ENCODE results near the gene CNTN1.

Gene CNTN1

GRCh38 chr12:41092115-41092514, 399.9 kb downstream of the CNTN1 start:
- no CpG with 5 or more reads among the region's 1 CpG for WGBS, 2 experiments (ENCODE audit: insufficient coverage in 2 of 2)
- H3K9me3 ChIP-seq (ENCODE audit: control insufficient read depth, low read length): peaks cover 4% of the 10 kb centered on the region
- H3K27ac ChIP-seq (ENCODE audit: low read depth, low read length, severe bottlenecking): no peak overlapping the region
- H3K4me1 ChIP-seq (ENCODE audit: control insufficient read depth, insufficient read depth, low read length, poor library complexity, severe bottlenecking): no peaks in the 10 kb centered on the region
- H3K36me3 ChIP-seq (ENCODE audit: control insufficient read depth, insufficient read depth, low read length): no peaks in the 10 kb centered on the region
- H3K4me3 ChIP-seq (ENCODE audit: extremely low read depth, insufficient read depth, low read length, poor library complexity, severe bottlenecking): no peak overlapping the region

GRCh38 chr12:41096797-41097196, 404.6 kb downstream of the CNTN1 start:
- no peak overlapping the region for H3K27ac ChIP-seq (ENCODE audit: low read depth, low read length, severe bottlenecking)
- no CpG with 5 or more reads among the region's 1 CpG for WGBS, 2 experiments (ENCODE audit: insufficient coverage in 2 of 2)
- no peaks in the 10 kb centered on the region for H3K9me3 ChIP-seq (ENCODE audit: control insufficient read depth, low read length)
- H3K36me3 ChIP-seq (ENCODE audit: control insufficient read depth, insufficient read depth, low read length): no peaks in the 10 kb centered on the region
- H3K4me3 ChIP-seq (ENCODE audit: extremely low read depth, insufficient read depth, low read length, poor library complexity, severe bottlenecking): no peak overlapping the region
- H3K4me1 ChIP-seq (ENCODE audit: control insufficient read depth, insufficient read depth, low read length, poor library complexity, severe bottlenecking): no peaks in the 10 kb centered on the region

- H3K4me1 ChIP-seq (ENCODE audit: control insufficient read depth, insufficient read depth, low read length, poor library complexity, severe bottlenecking): no peaks in the 10 kb centered on the region
- H3K36me3 ChIP-seq (ENCODE audit: control insufficient read depth, insufficient read depth, low read length): no peaks in the 10 kb centered on the region
- no CpG with 5 or more reads among the region's 1 CpG for WGBS, 2 experiments (ENCODE audit: insufficient coverage in 2 of 2)
- no peak overlapping the region for H3K4me3 ChIP-seq (ENCODE audit: extremely low read depth, insufficient read depth, low read length, poor library complexity, severe bottlenecking)
- no peak overlapping the region for H3K27ac ChIP-seq (ENCODE audit: low read depth, low read length, severe bottlenecking)
- H3K9me3 ChIP-seq (ENCODE audit: control insufficient read depth, low read length): no peaks in the 10 kb centered on the region
Measured at GRCh38 chr12:41100572-41100971, 408.3 kb downstream of the CNTN1 start.

- Histone ChIP-seq H3K4me3 (ENCODE audit: extremely low read depth, insufficient read depth, low read length, poor library complexity, severe bottlenecking) (no peak overlapping the region), H3K9me3 (ENCODE audit: control insufficient read depth, low read length) (no peaks in the 10 kb centered on the region), H3K27ac (ENCODE audit: low read depth, low read length, severe bottlenecking) (no peak overlapping the region), H3K4me1 (ENCODE audit: control insufficient read depth, insufficient read depth, low read length, poor library complexity, severe bottlenecking) (no peaks in the 10 kb centered on the region), H3K36me3 (ENCODE audit: control insufficient read depth, insufficient read depth, low read length) (no peaks in the 10 kb centered on the region)
Measured at GRCh38 chr12:41101806-41102205, 409.6 kb downstream of the CNTN1 start.

GRCh38 chr12:41103614-41104013, 411.4 kb downstream of the CNTN1 start:
- WGBS, 2 experiments (ENCODE audit: insufficient coverage in 2 of 2): 76% methylated on average over 2 of the region's 4 CpGs; no CpG with 5 or more reads in 1 of the 2 experiments
- H3K4me3 ChIP-seq (ENCODE audit: extremely low read depth, insufficient read depth, low read length, poor library complexity, severe bottlenecking): no peak overlapping the region
- H3K27ac ChIP-seq (ENCODE audit: low read depth, low read length, severe bottlenecking): no peak overlapping the region
- H3K36me3 ChIP-seq (ENCODE audit: control insufficient read depth, insufficient read depth, low read length): no peaks in the 10 kb centered on the region
- no peaks in the 10 kb centered on the region for H3K9me3 ChIP-seq (ENCODE audit: control insufficient read depth, low read length)
- no peaks in the 10 kb centered on the region for H3K4me1 ChIP-seq (ENCODE audit: control insufficient read depth, insufficient read depth, low read length, poor library complexity, severe bottlenecking)

- H3K9me3 ChIP-seq (ENCODE audit: control insufficient read depth, low read length): no peaks in the 10 kb centered on the region
- H3K27ac ChIP-seq (ENCODE audit: low read depth, low read length, severe bottlenecking): no peak overlapping the region
- H3K4me1 ChIP-seq (ENCODE audit: control insufficient read depth, insufficient read depth, low read length, poor library complexity, severe bottlenecking): no peaks in the 10 kb centered on the region
- WGBS, 2 experiments (ENCODE audit: insufficient coverage in 2 of 2): 88 to 89% methylated on average over 3 of the region's 3 CpGs
- H3K36me3 ChIP-seq (ENCODE audit: control insufficient read depth, insufficient read depth, low read length): no peaks in the 10 kb centered on the region
- no peak overlapping the region for H3K4me3 ChIP-seq (ENCODE audit: extremely low read depth, insufficient read depth, low read length, poor library complexity, severe bottlenecking)
Measured at GRCh38 chr12:41106315-41106714, 414.1 kb downstream of the CNTN1 start.

- no peaks in the 10 kb centered on the region for H3K36me3 ChIP-seq (ENCODE audit: control insufficient read depth, insufficient read depth, low read length)
- H3K4me3 ChIP-seq (ENCODE audit: extremely low read depth, insufficient read depth, low read length, poor library complexity, severe bottlenecking): no peak overlapping the region
- 81 to 83% methylated on average over 3 to 4 of the region's 4 CpGs for whole genome bisulfite sequencing, 2 experiments (ENCODE audit: insufficient coverage in 2 of 2)
- no peaks in the 10 kb centered on the region for H3K4me1 ChIP-seq (ENCODE audit: control insufficient read depth, insufficient read depth, low read length, poor library complexity, severe bottlenecking)
- no peak overlapping the region for H3K27ac ChIP-seq (ENCODE audit: low read depth, low read length, severe bottlenecking)
- H3K9me3 ChIP-seq (ENCODE audit: control insufficient read depth, low read length): no peaks in the 10 kb centered on the region
Measured at GRCh38 chr12:41108032-41108431, 415.8 kb downstream of the CNTN1 start.

GRCh38 chr12:41112903-41113302, 420.7 kb downstream of the CNTN1 start:
- H3K27ac ChIP-seq (ENCODE audit: low read depth, low read length, severe bottlenecking): no peak overlapping the region
- H3K9me3 ChIP-seq (ENCODE audit: control insufficient read depth, low read length): no peaks in the 10 kb centered on the region
- no peaks in the 10 kb centered on the region for H3K4me1 ChIP-seq (ENCODE audit: control insufficient read depth, insufficient read depth, low read length, poor library complexity, severe bottlenecking)
- WGBS, 2 experiments (ENCODE audit: insufficient coverage in 2 of 2): 67% methylated on average over 1 of the region's 2 CpGs; no CpG with 5 or more reads in 1 of the 2 experiments
- H3K36me3 ChIP-seq (ENCODE audit: control insufficient read depth, insufficient read depth, low read length): no peaks in the 10 kb centered on the region
- H3K4me3 ChIP-seq (ENCODE audit: extremely low read depth, insufficient read depth, low read length, poor library complexity, severe bottlenecking): no peak overlapping the region

GRCh38 chr12:41120211-41120610, 428.0 kb downstream of the CNTN1 start:
- H3K36me3 ChIP-seq (ENCODE audit: control insufficient read depth, insufficient read depth, low read length): no peaks in the 10 kb centered on the region
- WGBS, 2 experiments (ENCODE audit: insufficient coverage in 2 of 2): 90 to 100% methylated on average over 1 to 2 of the region's 2 CpGs
- no peaks in the 10 kb centered on the region for H3K9me3 ChIP-seq (ENCODE audit: control insufficient read depth, low read length)
- no peak overlapping the region for H3K4me3 ChIP-seq (ENCODE audit: extremely low read depth, insufficient read depth, low read length, poor library complexity, severe bottlenecking)
- no peaks in the 10 kb centered on the region for H3K4me1 ChIP-seq (ENCODE audit: control insufficient read depth, insufficient read depth, low read length, poor library complexity, severe bottlenecking)
- no peak overlapping the region for H3K27ac ChIP-seq (ENCODE audit: low read depth, low read length, severe bottlenecking)

- H3K4me1 ChIP-seq (ENCODE audit: control insufficient read depth, insufficient read depth, low read length, poor library complexity, severe bottlenecking): no peaks in the 10 kb centered on the region
- H3K9me3 ChIP-seq (ENCODE audit: control insufficient read depth, low read length): no peaks in the 10 kb centered on the region
- no peak overlapping the region for H3K27ac ChIP-seq (ENCODE audit: low read depth, low read length, severe bottlenecking)
- no peaks in the 10 kb centered on the region for H3K36me3 ChIP-seq (ENCODE audit: control insufficient read depth, insufficient read depth, low read length)
- H3K4me3 ChIP-seq (ENCODE audit: extremely low read depth, insufficient read depth, low read length, poor library complexity, severe bottlenecking): no peak overlapping the region
Measured at GRCh38 chr12:41121374-41121773, 429.1 kb downstream of the CNTN1 start.

Measured in mesodermal cell (in vitro differentiated cells).